Fibroblast of skin of left quadriceps (primary cell): Measurements from ENCODE around the gene PET100.
"Not testable (repeated sequence)": the region's sequence is repeated elsewhere in the genome, so short reads cannot be mapped to it uniquely, and the experiment has no call there.

Experiments
- DNase-seq, 2 experiments: peaks; one replicate each; pipeline ENCODE4 v3.0.0-alpha.2; 2013; ENCODE audit warnings: low read depth in 2 of 2

Gene PET100

DNA sequence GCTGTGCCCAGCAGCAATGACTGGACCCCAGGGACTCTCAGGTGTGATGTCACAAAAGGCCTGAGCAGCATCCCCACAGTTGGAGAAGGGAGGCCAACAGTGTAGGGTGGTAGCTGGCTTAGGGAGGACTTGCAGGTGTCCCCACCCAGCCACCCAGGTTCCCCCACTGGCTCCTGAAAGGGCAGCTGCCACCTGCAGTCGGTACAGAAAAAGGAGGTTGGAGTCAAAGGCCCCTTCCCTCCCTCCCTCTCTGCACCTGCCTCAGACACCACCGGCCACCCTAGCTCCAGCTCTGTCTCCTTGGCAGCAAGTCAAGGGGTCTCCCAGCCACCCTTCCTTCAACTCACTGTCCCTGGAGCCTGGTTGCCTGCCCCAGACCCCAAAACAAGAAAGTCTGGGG, 4.1 kb downstream of the PET100 start, which contains the start of gene PCP2:
PCP2 (minus strand) TSS at position 22 of the 400 bp plus-strand sequence. CDS start 262 bp downstream, outside the sequence.
- no peak for DNase-seq

DNA sequence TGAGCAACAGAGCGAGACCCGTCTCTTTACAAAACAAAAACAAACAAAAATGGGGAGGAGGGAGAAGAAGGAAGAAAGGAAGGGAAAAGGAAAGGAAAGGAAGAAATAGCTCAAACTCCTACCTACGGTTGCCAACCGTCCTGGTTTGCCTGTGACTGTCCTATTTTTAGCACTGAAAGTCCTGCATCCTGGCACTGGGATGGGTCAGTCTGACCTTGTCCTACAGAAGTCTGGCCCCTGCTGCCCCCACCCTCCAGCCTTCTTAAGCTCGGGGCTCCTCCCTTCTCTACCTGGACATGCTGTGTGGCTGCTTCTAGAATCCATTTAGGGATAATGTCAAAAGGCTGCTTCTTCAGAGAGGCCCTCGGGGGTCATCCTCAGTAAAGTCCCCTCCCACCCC, 6.1 kb downstream of the PET100 start:
- DNase-seq, result no peak

DNA sequence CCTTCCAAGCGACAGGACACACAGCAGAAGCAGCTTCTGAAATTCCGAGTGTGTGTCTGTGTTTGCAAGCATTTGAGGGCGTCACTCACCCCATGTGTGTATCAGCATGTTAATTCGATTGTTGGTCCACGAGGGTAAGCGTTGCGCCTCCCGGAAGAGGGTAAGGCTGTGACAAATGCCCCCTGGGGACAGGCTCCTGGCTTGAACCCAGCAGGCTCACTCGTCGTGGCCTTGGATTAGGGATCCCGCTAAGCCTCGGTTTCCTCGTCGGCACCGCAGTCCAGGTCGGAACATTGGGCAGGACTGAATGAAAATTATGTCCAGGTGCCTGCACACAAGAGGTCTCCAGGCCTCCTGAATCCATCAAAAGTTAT, 6.7 kb downstream of the PET100 start:
- DNase-seq, result no peak

DNA sequence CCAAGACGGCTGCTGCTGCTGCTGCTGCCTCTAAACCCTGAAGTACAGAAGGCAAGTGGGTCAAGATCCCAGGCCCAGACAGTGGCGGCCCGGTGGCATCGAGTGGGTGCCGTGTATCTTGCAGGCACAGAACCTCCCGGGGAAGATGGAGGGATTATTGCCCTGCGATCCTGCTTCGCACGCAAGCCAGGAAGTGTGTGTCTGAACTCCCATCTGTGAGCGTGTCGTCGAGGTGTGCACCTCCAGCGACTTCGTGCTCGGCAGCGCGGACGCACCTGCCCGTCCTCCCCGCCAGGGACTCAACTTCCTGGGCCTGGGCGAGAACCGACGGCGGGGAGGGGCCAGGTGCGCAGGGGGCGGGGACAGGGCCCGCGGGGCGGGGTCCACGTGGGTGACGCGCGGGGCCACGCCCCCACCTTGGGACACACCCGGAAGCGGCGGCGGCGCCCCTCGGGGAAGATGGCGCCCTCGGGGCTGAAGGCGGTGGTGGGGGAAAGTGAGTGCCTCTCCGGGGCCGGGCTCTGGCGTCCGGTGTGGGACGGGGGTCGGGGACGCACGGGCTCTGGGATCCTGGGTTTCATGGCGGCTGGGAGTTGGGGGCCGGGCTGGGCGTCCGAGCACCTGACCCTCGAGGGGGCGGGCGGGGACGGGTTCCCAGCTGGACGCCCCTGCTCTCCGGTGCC, 7.2 kb downstream of the PET100 start, which contains the start of gene STXBP2:
STXBP2 (plus strand) TSS at position 420 of the 683 bp plus-strand sequence; CDS start at position 460, 40 bp downstream.
- no peak for DNase-seq

GRCh38 chr19:7637374-7638256, 8.0 kb downstream of the PET100 start:
- DNase-seq, result no peak

GRCh38 chr19:7638802-7639465, 9.3 kb downstream of the PET100 start:
- DNase-seq, result no peak

- DNase-seq, result no peak
Observed at GRCh38 chr19:7639863-7640348, 10.3 kb downstream of the PET100 start.

DNA sequence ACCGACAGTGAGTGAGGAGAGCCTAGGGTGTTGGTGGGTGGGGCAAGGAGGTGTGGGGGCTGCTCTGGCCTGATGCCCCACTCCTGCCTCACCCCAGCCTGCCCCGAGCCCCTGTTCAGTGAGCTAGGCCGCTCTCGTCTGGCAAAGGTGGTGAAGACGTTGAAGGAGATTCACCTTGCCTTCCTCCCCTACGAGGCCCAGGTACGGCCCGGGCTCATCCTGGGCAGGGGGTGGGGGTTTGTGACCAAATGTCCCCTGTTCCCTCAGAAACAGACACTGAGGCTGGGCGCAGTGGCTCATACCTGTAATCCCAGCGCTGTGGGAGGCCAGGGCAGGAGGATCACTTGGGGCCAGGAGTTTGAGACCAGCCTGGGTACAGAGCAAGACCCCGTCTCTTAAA, 11.2 kb downstream of the PET100 start:
- DNase-seq, result no peak

GRCh38 chr19:7641290-7642276, 12.0 kb downstream of the PET100 start:
- DNase-seq, result no peak

DNA sequence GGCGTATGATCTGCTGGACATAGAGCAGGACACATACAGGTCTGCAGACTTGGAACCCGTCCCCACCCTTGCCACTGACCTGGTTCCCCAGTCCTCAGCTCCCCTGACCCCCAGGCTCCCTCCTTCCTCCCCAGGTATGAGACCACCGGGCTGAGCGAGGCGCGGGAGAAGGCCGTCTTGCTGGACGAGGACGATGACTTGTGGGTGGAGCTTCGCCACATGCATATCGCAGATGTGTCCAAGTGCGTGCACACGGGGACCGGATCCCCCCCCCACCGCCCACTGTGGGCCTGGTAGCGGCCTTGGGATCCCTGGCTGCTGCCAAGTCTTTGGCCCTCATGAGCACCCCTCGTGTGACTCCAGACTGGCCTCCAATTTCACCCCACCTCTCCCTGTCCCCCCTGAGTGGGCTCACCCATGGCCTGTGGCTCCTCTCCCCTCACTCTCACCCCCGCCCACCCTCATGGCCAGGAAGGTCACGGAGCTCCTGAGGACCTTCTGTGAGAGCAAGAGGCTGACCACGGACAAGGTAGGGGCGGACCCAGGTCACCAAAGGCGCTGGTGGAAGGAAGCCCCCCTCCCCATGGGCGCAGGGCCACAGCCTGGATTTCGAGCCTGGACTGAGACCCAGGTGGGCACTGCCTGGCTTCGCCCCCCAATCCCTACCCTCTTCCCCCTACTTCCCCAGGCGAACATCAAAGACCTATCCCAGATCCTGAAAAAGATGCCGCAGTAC, 12.9 kb downstream of the PET100 start:
- DNase-seq, result no peak

DNA sequence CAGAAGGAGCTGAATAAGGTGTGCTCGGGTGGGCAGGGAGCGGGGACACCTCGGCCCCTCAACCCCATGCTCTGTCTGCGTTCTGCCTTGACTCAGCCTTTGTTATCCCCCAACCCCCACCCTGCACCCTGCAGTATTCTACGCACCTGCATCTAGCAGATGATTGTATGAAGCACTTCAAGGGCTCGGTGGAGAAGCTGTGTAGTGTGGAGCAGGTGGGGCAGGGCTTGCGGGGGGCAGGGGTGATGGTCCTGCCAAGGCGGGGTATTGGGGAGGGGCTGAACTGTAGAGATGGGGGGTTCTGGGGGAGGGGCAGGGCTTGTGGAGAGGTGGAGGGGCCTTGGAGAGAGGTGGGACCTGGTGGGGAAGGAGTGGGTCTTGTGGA, 13.4 kb downstream of the PET100 start:
- no peak for DNase-seq

DNA sequence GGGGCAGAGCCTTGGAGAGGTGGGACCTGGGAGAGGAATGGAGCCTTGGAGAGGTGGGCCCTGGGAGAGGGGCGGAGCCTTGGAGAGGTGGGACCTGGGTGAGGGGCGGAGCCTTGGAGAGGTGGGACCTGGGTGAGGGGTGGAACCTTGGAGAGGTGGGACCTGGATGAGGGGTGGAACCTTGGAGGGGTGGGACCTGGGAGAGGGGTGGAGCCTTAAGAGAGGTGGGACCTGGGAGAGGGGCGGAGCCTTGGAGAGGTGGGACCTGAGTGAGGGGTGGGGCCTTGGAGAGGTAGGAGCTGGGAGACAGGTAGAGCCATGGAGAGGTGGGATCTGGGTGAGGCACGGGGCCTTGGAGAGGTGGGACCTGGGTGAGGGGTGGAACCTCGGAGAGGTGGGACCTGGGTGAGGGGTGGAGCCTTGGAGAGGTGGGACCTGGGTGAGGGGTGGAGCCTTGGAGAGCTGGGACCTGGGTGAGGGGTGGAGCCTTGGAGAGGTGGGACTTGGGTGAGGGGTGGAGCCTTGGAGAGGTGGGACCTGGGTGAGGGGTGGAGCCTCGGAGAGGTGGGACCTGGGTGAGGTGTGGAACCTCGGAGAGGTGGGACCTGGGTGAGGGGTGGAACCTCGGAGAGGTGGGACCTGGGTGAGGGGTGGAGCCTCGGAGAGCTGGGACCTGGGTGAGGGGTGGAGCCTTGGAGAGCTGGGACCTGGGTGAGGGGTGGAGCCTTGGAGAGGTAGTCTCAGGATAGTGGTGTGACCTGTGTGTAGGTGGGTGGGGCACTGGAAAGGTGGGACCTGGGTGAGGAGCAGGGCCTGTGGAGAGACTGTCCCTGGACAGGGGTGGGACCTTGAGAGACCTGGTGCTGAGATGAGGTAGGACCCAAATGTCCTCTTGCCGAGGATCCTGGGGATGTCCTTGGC, 14.3 kb downstream of the PET100 start:
- not testable (repeated sequence) for DNase-seq

GRCh38 chr19:7644550-7644877, 14.9 kb downstream of the PET100 start:
- DNase-seq, result no peak

GRCh38 chr19:7645163-7645562, 15.6 kb downstream of the PET100 start:
- no peak for DNase-seq

- DNase-seq, result no peak
Observed at GRCh38 chr19:7645656-7646425, 16.2 kb downstream of the PET100 start.

- DNase-seq, result no peak
Observed at GRCh38 chr19:7646426-7646700, 16.8 kb downstream of the PET100 start.

DNA sequence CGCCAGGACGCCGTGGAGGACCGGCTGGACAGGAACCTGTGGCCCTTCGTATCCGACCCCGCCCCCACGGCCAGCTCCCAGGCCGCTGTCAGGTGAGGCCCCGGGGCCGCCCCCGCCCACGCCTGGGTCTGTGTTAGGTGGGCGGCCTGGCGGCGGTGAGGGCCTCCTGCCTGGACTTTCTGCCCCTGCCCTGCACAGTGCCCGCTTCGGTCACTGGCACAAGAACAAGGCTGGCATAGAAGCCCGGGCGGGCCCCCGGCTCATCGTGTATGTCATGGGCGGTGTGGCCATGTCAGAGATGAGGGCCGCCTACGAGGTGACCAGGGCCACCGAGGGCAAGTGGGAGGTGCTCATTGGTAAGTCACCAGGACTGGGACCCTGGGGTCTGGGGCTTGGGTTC, 17.6 kb downstream of the PET100 start:
- DNase-seq, result no peak

GRCh38 chr19:7648265-7649014, 18.8 kb downstream of the PET100 start:
- no peak for DNase-seq
